H1 (cell line): ENCODE data around the gene R3HDM4. TPM values are rescaled to one million over a fixed set of nuclear protein-coding genes. Genes with fewer than 3 reads are reported as not detected.

Source experiments
- CTCF ChIA-PET: fragments of 300-600 bp; sonication (Branson Sonifier 250); formaldehyde crosslinking; loops from one replicate; lab custom pipeline; 2021; ENCODE audit not compliant: partially characterized antibody; lab: Charles Lee
- POLR2A ChIA-PET: fragments of 300-600 bp; sonication (Branson Sonifier 250); formaldehyde crosslinking; loops from one replicate; lab custom pipeline; 2021; ENCODE audit warnings: inconsistent platforms; ENCODE audit not compliant: partially characterized antibody; lab: Charles Lee
- DNase-seq, 2 experiments: peaks; one replicate each; pipeline versions ENCODE4 v3.0.0 to v3.0.0-alpha.2; 2010 to 2022; ENCODE audit warnings: low spot score in 2 of 2, low read depth in 1 of 2, mixed read lengths in 1 of 2
- FAIRE-seq: peaks from 2 replicates; lab custom pipeline; 2011; peaks lifted over from hg19 to GRCh38; lab: Jason Lieb, UNC
- H2AFZ ChIP-seq: 2 replicates; pipeline ENCODE4 v1.8.1; 2012; ENCODE audit warnings: low read length, inconsistent platforms
- H2AK5ac ChIP-seq: 2 replicates; pipeline ENCODE4 v1.6.1; 2013; ENCODE audit warnings: low read depth, low read length
- H2BK120ac ChIP-seq: replicated peaks from 2 replicates; pipeline ENCODE3; 2013; ENCODE audit warnings: low read depth, low read length, inconsistent platforms
- H2BK12ac ChIP-seq: 2 replicates; pipeline ENCODE4 v1.6.1; 2013; ENCODE audit warnings: low read depth, low read length
- H2BK15ac ChIP-seq: 2 replicates; pipeline ENCODE4 v1.6.1; 2013; ENCODE audit warnings: low read length
- H2BK20ac ChIP-seq: 2 replicates; pipeline ENCODE4 v1.6.1; 2013; ENCODE audit warnings: low read length
- H2BK5ac ChIP-seq: 2 replicates; pipeline ENCODE4 v1.6.1; 2013; ENCODE audit warnings: low read depth, low read length
- H3K14ac ChIP-seq: 2 replicates; pipeline ENCODE4 v1.6.1; 2013; ENCODE audit warnings: inconsistent platforms; ENCODE audit not compliant: insufficient read length
- H3K18ac ChIP-seq: 2 replicates; pipeline ENCODE4 v1.6.1; 2013; ENCODE audit warnings: low read length; ENCODE audit errors: extremely low read depth
- H3K23ac ChIP-seq: 2 replicates; pipeline ENCODE4 v1.6.1; 2013; ENCODE audit warnings: inconsistent platforms; ENCODE audit not compliant: insufficient read length
- H3K23me2 ChIP-seq: 2 replicates; pipeline ENCODE4 v1.6.1; 2013; ENCODE audit warnings: low read depth, low read length
- H3K27ac ChIP-seq: 2 replicates; pipeline ENCODE4 v1.6.1; 2011; ENCODE audit warnings: low read depth, low read length, inconsistent platforms
- H3K27me3 ChIP-seq, 4 experiments: replicated peaks in 1 of 4; 1 replicate in 1 of 4; 2 replicates in 3 of 4; pipeline versions ENCODE4 v1.6.1 to v1.8.1; 2011 to 2013; ENCODE audit warnings: low read length in 3 of 4, mild to moderate bottlenecking in 3 of 4, inconsistent platforms in 2 of 4, mixed read lengths in 2 of 4, moderate library complexity in 1 of 4; ENCODE audit not compliant: control insufficient read depth in 3 of 4, insufficient read depth in 3 of 4; ENCODE audit errors: extremely low read depth in 1 of 4
- H3K36me3 ChIP-seq, 4 experiments: 2 replicates each; pipeline versions ENCODE4 v1.6.1 to v1.8.1; 2011 to 2013; ENCODE audit warnings: mild to moderate bottlenecking in 4 of 4, low read length in 3 of 4, moderate library complexity in 2 of 4, control low read depth in 1 of 4, inconsistent platforms in 1 of 4; ENCODE audit not compliant: insufficient read depth in 4 of 4, control insufficient read depth in 2 of 4
- H3K4ac ChIP-seq: replicated peaks from 2 replicates; pipeline ENCODE3; 2013; ENCODE audit warnings: low read length, low read depth, mixed read lengths, inconsistent platforms; ENCODE audit not compliant: insufficient read length
- H3K4me1 ChIP-seq, 4 experiments: replicated peaks in 1 of 4; 1 replicate in 1 of 4; 2 replicates in 3 of 4; pipeline versions ENCODE4 v1.6.1 to v1.8.1; 2011 to 2013; ENCODE audit warnings: low read length in 3 of 4, inconsistent platforms in 2 of 4, mixed read lengths in 1 of 4; ENCODE audit not compliant: insufficient read depth in 4 of 4, control insufficient read depth in 3 of 4
- H3K4me2 ChIP-seq, 2 experiments: 2 replicates each; pipeline versions ENCODE4 v1.6.1 to v1.8.1; 2011 to 2013; ENCODE audit warnings: low read depth in 2 of 2, low read length in 2 of 2, control low read depth in 1 of 2, inconsistent platforms in 1 of 2, mild to moderate bottlenecking in 1 of 2; ENCODE audit not compliant: insufficient read depth in 1 of 2
- H3K4me3 ChIP-seq, 4 experiments: fragments of 200-600, 300-600 bp in 1 of 4; sonication (generic), shearing (Covaris generic), sonication (Bioruptor Twin) in 1 of 4; 2 replicates each; pipeline versions ENCODE4 v1.5.1 to v1.8.1; 2011 to 2016; ENCODE audit warnings: low read length in 4 of 4, low read depth in 3 of 4, control low read depth in 2 of 4, inconsistent platforms in 2 of 4, mild to moderate bottlenecking in 2 of 4, mixed read lengths in 1 of 4, moderate library complexity in 1 of 4; ENCODE audit not compliant: insufficient read depth in 2 of 4; ENCODE audit errors: extremely low read depth in 1 of 4
- H3K56ac ChIP-seq: replicated peaks from 2 replicates; pipeline ENCODE3; 2013; ENCODE audit warnings: low read depth, mild to moderate bottlenecking, mixed read lengths, low read length, inconsistent platforms; ENCODE audit not compliant: insufficient read length
- H3K79me1 ChIP-seq: 2 replicates; pipeline ENCODE4 v1.6.1; 2013; ENCODE audit warnings: low read depth, low read length, control low read depth
- H3K79me2 ChIP-seq, 2 experiments: 2 replicates each; pipeline versions ENCODE4 v1.6.1 to v1.8.1; 2012 to 2013; ENCODE audit warnings: low read length in 2 of 2, mild to moderate bottlenecking in 2 of 2, inconsistent platforms in 1 of 2; ENCODE audit not compliant: insufficient read depth in 2 of 2, control insufficient read depth in 1 of 2
- H3K9ac ChIP-seq, 4 experiments: replicated peaks in 1 of 4; 1 replicate in 1 of 4; 2 replicates in 3 of 4; pipeline versions ENCODE4 v1.6.1 to v1.8.1; 2011 to 2013; ENCODE audit warnings: low read depth in 3 of 4, low read length in 3 of 4, control low read depth in 2 of 4, mild to moderate bottlenecking in 2 of 4, moderate library complexity in 2 of 4, inconsistent platforms in 1 of 4; ENCODE audit errors: extremely low read depth in 1 of 4
- H3K9me3 ChIP-seq, 2 experiments: 2 replicates each; pipeline versions ENCODE4 v1.6.1 to v1.8.1; 2012 to 2013; ENCODE audit warnings: mild to moderate bottlenecking in 2 of 2, moderate library complexity in 2 of 2, control low read depth in 1 of 2, inconsistent platforms in 1 of 2, low read depth in 1 of 2, low read length in 1 of 2, mixed read lengths in 1 of 2; ENCODE audit not compliant: insufficient read depth in 2 of 2
- H4K20me1 ChIP-seq, 2 experiments: replicated peaks in 1 of 2; 2 replicates each; pipeline versions ENCODE3 to v1.8.1; 2011 to 2013; ENCODE audit warnings: inconsistent platforms in 2 of 2, low read length in 2 of 2, mild to moderate bottlenecking in 1 of 2; ENCODE audit not compliant: insufficient read depth in 2 of 2, control insufficient read depth in 1 of 2
- H4K5ac ChIP-seq: 2 replicates; pipeline ENCODE4 v1.6.1; 2013; ENCODE audit warnings: low read length, low read depth, mixed read lengths, inconsistent platforms; ENCODE audit not compliant: insufficient read length
- H4K8ac ChIP-seq: 2 replicates; pipeline ENCODE4 v1.8.0; 2013; ENCODE audit warnings: mild to moderate bottlenecking, moderate library complexity, low read length, inconsistent platforms; ENCODE audit not compliant: insufficient read depth; ENCODE audit errors: extremely low read depth
- H4K91ac ChIP-seq: replicated peaks from 2 replicates; pipeline ENCODE3; 2013; ENCODE audit warnings: low read length, mixed read lengths, inconsistent platforms; ENCODE audit not compliant: insufficient read length
- ATF2 ChIP-seq: IDR thresholded peaks from 2 replicates; pipeline ENCODE4 v1.6.1; 2012; ENCODE audit warnings: low read length, inconsistent platforms
- CEBPB ChIP-seq: IDR thresholded peaks from 2 replicates; pipeline ENCODE4 v1.6.1; 2012; ENCODE audit warnings: low read depth, low read length
- CREB1 ChIP-seq: IDR thresholded peaks from 2 replicates; pipeline ENCODE4 v1.6.1; 2012; ENCODE audit warnings: inconsistent platforms
- FOSL1 ChIP-seq: IDR thresholded peaks from 2 replicates; pipeline ENCODE4 v1.6.1; 2011; ENCODE audit warnings: mild to moderate bottlenecking, low read depth, low read length, moderate library complexity; ENCODE audit not compliant: insufficient read depth
- GTF2F1 ChIP-seq: IDR thresholded peaks from 2 replicates; pipeline ENCODE4 v1.6.1; 2012; ENCODE audit warnings: low read depth, low read length, improper control_type of control experiment, borderline replicate concordance
- RBBP5 ChIP-seq: IDR thresholded peaks from 2 replicates; pipeline ENCODE4 v1.7.1; 2012; ENCODE audit warnings: low read depth, mild to moderate bottlenecking, inconsistent platforms, low read length, moderate library complexity, borderline replicate concordance
- SAP30 ChIP-seq: fragments of 300-600 bp; sonication (generic); IDR thresholded peaks from 2 replicates; pipeline ENCODE4 v1.7.1; 2012; ENCODE audit warnings: low read length, moderate library complexity, mild to moderate bottlenecking, inconsistent platforms; ENCODE audit not compliant: insufficient read depth, insufficient replicate concordance
- TAF7 ChIP-seq: optimal IDR thresholded peaks from 2 replicates; pipeline ENCODE3; 2011; ENCODE audit warnings: low read depth, mild to moderate bottlenecking, inconsistent platforms, low read length, moderate library complexity, borderline replicate concordance
- WGBS, 2 experiments: shearing (Covaris generic) in 1 of 2; methylation state at CpG; one replicate each; pipeline versions ENCODE4 v1.1.6 to v1.1.7; 2013 to 2015; ENCODE audit warnings: low lambda C conversion rate in 2 of 2, mixed read lengths in 2 of 2, inconsistent platforms in 1 of 2, low coverage in 1 of 2, missing lambda C conversion rate in 1 of 2; ENCODE audit not compliant: insufficient replicate concordance in 2 of 2, insufficient coverage in 1 of 2, insufficient read length in 1 of 2; ENCODE audit errors: extremely low coverage in 1 of 2, missing lambda C conversion rate in 1 of 2; 5-methylcytosine and 5-hydroxymethylcytosine counted together
- polyA plus RNA-seq, 7 experiments: library from polyadenylated mRNA; depleted of rRNA in 3 of 7; stranded (reverse) in 5 of 7; unstranded in 2 of 7; fragments of >200 nt in 5 of 7; fragments of 200-250 nt in 2 of 7; gene quantifications; 1 replicate in 5 of 7; 2 replicates in 1 of 7; 4 replicates in 1 of 7; pipeline versions ENCODE4 v1.2.1 to v1.2.3, GENCODE V29; 2011 to 2013; ENCODE audit warnings: missing spikeins in 2 of 7, mixed read lengths in 2 of 7
- total RNA-seq: library from RNA; stranded (reverse); fragmentation: NEBNext Ultra II Directional; extraction: Animal tissue kit (Norgen Biotek cat#: 25700); gene quantifications from 2 replicates; pipeline ENCODE4 v1.2.1, GENCODE V29; 2021

The R3HDM4 gene
- total and polyA plus RNA-seq, 2 of the 8 experiments (the other 6 are each of a cell fraction or from before 2014, with no cell fraction given): 76.8 to 102 TPM

- 90% methylated on average over 10 of the region's 10 CpGs; no CpG with 5 or more reads in 1 of the 2 experiments for WGBS, 2 experiments
- no peak overlapping the region for H2BK120ac ChIP-seq
- H4K8ac ChIP-seq: no peak overlapping the region
- no peak overlapping the region for H2BK12ac ChIP-seq
- no peak overlapping the region for H3K4me2 ChIP-seq
- CTCF ChIA-PET: interaction anchor here (0.9 to 2.5 kb wide), 5 partner anchors 10 to 195 kb away, joined by 3 to 11 read pairs (median 4); no protein-coding TSS in a partner anchor
- peaks cover 0 to 16% (median 4%) of the 10 kb centered on the region in 4 experiments; a peak in 4 of 7 replicates for H3K4me1 ChIP-seq
- H3K27me3 ChIP-seq: no peaks in the 10 kb centered on the region
- H3K14ac ChIP-seq: no peak overlapping the region
- no peak for FAIRE-seq
- H2BK20ac ChIP-seq: no peak overlapping the region
- no peak overlapping the region for H3K27ac ChIP-seq
- peaks cover 1 to 70% of the 10 kb centered on the region in 2 experiments; a peak in 3 of 4 replicates for H3K79me2 ChIP-seq
- H3K23ac ChIP-seq: no peak overlapping the region
- H3K9ac ChIP-seq: no peak overlapping the region
- H3K18ac ChIP-seq: no peak overlapping the region
- no peak for DNase-seq
- H3K56ac ChIP-seq: no peak overlapping the region
- H3K9me3 ChIP-seq: no peaks in the 10 kb centered on the region
- H3K4ac ChIP-seq: no peak overlapping the region
- H4K91ac ChIP-seq: no peak overlapping the region
- H3K79me1 ChIP-seq: peaks cover 11% of the 10 kb centered on the region
- no peak overlapping the region for H2BK15ac ChIP-seq
- H3K36me3 ChIP-seq: peaks cover 3 to 9% (median 7%) of the 10 kb centered on the region in 4 experiments; a peak in 7 of 8 replicates
- no peak overlapping the region for H2AK5ac ChIP-seq
- peaks cover 7 to 29% of the 10 kb centered on the region in 2 experiments for H4K20me1 ChIP-seq
- H4K5ac ChIP-seq: no peak overlapping the region
- H3K4me3 ChIP-seq: no peak overlapping the region
- no peak overlapping the region for H2AFZ ChIP-seq
- no peak overlapping the region for H2BK5ac ChIP-seq
- no peaks in the 10 kb centered on the region for H3K23me2 ChIP-seq
- POLR2A ChIA-PET: interaction anchor here (0.7 to 2.6 kb wide), 5 partner anchors 17 to 292 kb away, joined by 3 to 9 read pairs (median 3); partner anchors contain the start of gene CNN2
- TF ChIP-seq FOSL1 (no peak), SAP30 (no peak), TAF7 (no peak), RBBP5 (no peak), CEBPB (no peak), GTF2F1 (no peak), CREB1 (no peak), ATF2 (no peak)
Measured at GRCh38 chr19:936175-936546, 23.1 kb upstream of the R3HDM4 start.
